H1 (cell line): ENCODE measurements around the gene GGT6. TPM values are rescaled to one million over a fixed set of nuclear protein-coding genes. Genes with fewer than 3 reads are reported as not detected.
A peak's percentile ranks its signal among the peaks of the same experiment; 100 is the strongest.

Source experiments
- CTCF ChIA-PET: fragments of 300-600 bp; sonication (Branson Sonifier 250); formaldehyde crosslinking; loops from one replicate; lab custom pipeline; 2021; ENCODE audit not compliant: partially characterized antibody; lab: Charles Lee
- POLR2A ChIA-PET: fragments of 300-600 bp; sonication (Branson Sonifier 250); formaldehyde crosslinking; loops from one replicate; lab custom pipeline; 2021; ENCODE audit warnings: inconsistent platforms; ENCODE audit not compliant: partially characterized antibody; lab: Charles Lee
- DNase-seq, 2 experiments: peaks; one replicate each; pipeline versions ENCODE4 v3.0.0 to v3.0.0-alpha.2; 2010 to 2022; ENCODE audit warnings: low spot score in 2 of 2, low read depth in 1 of 2, mixed read lengths in 1 of 2
- FAIRE-seq: peaks from 2 replicates; lab custom pipeline; 2011; peaks lifted over from hg19 to GRCh38; lab: Jason Lieb, UNC
- H2AFZ ChIP-seq: 2 replicates; pipeline ENCODE4 v1.8.1; 2012; ENCODE audit warnings: low read length, inconsistent platforms
- H2AK5ac ChIP-seq: 2 replicates; pipeline ENCODE4 v1.6.1; 2013; ENCODE audit warnings: low read depth, low read length
- H2BK120ac ChIP-seq: replicated peaks from 2 replicates; pipeline ENCODE3; 2013; ENCODE audit warnings: low read depth, low read length, inconsistent platforms
- H2BK12ac ChIP-seq: 2 replicates; pipeline ENCODE4 v1.6.1; 2013; ENCODE audit warnings: low read depth, low read length
- H2BK15ac ChIP-seq: 2 replicates; pipeline ENCODE4 v1.6.1; 2013; ENCODE audit warnings: low read length
- H2BK20ac ChIP-seq: 2 replicates; pipeline ENCODE4 v1.6.1; 2013; ENCODE audit warnings: low read length
- H2BK5ac ChIP-seq: 2 replicates; pipeline ENCODE4 v1.6.1; 2013; ENCODE audit warnings: low read depth, low read length
- H3K14ac ChIP-seq: 2 replicates; pipeline ENCODE4 v1.6.1; 2013; ENCODE audit warnings: inconsistent platforms; ENCODE audit not compliant: insufficient read length
- H3K18ac ChIP-seq: 2 replicates; pipeline ENCODE4 v1.6.1; 2013; ENCODE audit warnings: low read length; ENCODE audit errors: extremely low read depth
- H3K23ac ChIP-seq: 2 replicates; pipeline ENCODE4 v1.6.1; 2013; ENCODE audit warnings: inconsistent platforms; ENCODE audit not compliant: insufficient read length
- H3K23me2 ChIP-seq: 2 replicates; pipeline ENCODE4 v1.6.1; 2013; ENCODE audit warnings: low read depth, low read length
- H3K27ac ChIP-seq: 2 replicates; pipeline ENCODE4 v1.6.1; 2011; ENCODE audit warnings: low read depth, low read length, inconsistent platforms
- H3K27me3 ChIP-seq, 4 experiments: replicated peaks in 1 of 4; 1 replicate in 1 of 4; 2 replicates in 3 of 4; pipeline versions ENCODE4 v1.6.1 to v1.8.1; 2011 to 2013; ENCODE audit warnings: low read length in 3 of 4, mild to moderate bottlenecking in 3 of 4, inconsistent platforms in 2 of 4, mixed read lengths in 2 of 4, moderate library complexity in 1 of 4; ENCODE audit not compliant: control insufficient read depth in 3 of 4, insufficient read depth in 3 of 4; ENCODE audit errors: extremely low read depth in 1 of 4
- H3K36me3 ChIP-seq, 4 experiments: 2 replicates each; pipeline versions ENCODE4 v1.6.1 to v1.8.1; 2011 to 2013; ENCODE audit warnings: mild to moderate bottlenecking in 4 of 4, low read length in 3 of 4, moderate library complexity in 2 of 4, control low read depth in 1 of 4, inconsistent platforms in 1 of 4; ENCODE audit not compliant: insufficient read depth in 4 of 4, control insufficient read depth in 2 of 4
- H3K4ac ChIP-seq: replicated peaks from 2 replicates; pipeline ENCODE3; 2013; ENCODE audit warnings: low read length, low read depth, mixed read lengths, inconsistent platforms; ENCODE audit not compliant: insufficient read length
- H3K4me1 ChIP-seq, 4 experiments: replicated peaks in 1 of 4; 1 replicate in 1 of 4; 2 replicates in 3 of 4; pipeline versions ENCODE4 v1.6.1 to v1.8.1; 2011 to 2013; ENCODE audit warnings: low read length in 3 of 4, inconsistent platforms in 2 of 4, mixed read lengths in 1 of 4; ENCODE audit not compliant: insufficient read depth in 4 of 4, control insufficient read depth in 3 of 4
- H3K4me2 ChIP-seq, 2 experiments: 2 replicates each; pipeline versions ENCODE4 v1.6.1 to v1.8.1; 2011 to 2013; ENCODE audit warnings: low read depth in 2 of 2, low read length in 2 of 2, control low read depth in 1 of 2, inconsistent platforms in 1 of 2, mild to moderate bottlenecking in 1 of 2; ENCODE audit not compliant: insufficient read depth in 1 of 2
- H3K4me3 ChIP-seq, 4 experiments: fragments of 200-600, 300-600 bp in 1 of 4; sonication (generic), shearing (Covaris generic), sonication (Bioruptor Twin) in 1 of 4; 2 replicates each; pipeline versions ENCODE4 v1.5.1 to v1.8.1; 2011 to 2016; ENCODE audit warnings: low read length in 4 of 4, low read depth in 3 of 4, control low read depth in 2 of 4, inconsistent platforms in 2 of 4, mild to moderate bottlenecking in 2 of 4, mixed read lengths in 1 of 4, moderate library complexity in 1 of 4; ENCODE audit not compliant: insufficient read depth in 2 of 4; ENCODE audit errors: extremely low read depth in 1 of 4
- H3K56ac ChIP-seq: replicated peaks from 2 replicates; pipeline ENCODE3; 2013; ENCODE audit warnings: low read depth, mild to moderate bottlenecking, mixed read lengths, low read length, inconsistent platforms; ENCODE audit not compliant: insufficient read length
- H3K79me1 ChIP-seq: 2 replicates; pipeline ENCODE4 v1.6.1; 2013; ENCODE audit warnings: low read depth, low read length, control low read depth
- H3K79me2 ChIP-seq, 2 experiments: 2 replicates each; pipeline versions ENCODE4 v1.6.1 to v1.8.1; 2012 to 2013; ENCODE audit warnings: low read length in 2 of 2, mild to moderate bottlenecking in 2 of 2, inconsistent platforms in 1 of 2; ENCODE audit not compliant: insufficient read depth in 2 of 2, control insufficient read depth in 1 of 2
- H3K9ac ChIP-seq, 4 experiments: replicated peaks in 1 of 4; 1 replicate in 1 of 4; 2 replicates in 3 of 4; pipeline versions ENCODE4 v1.6.1 to v1.8.1; 2011 to 2013; ENCODE audit warnings: low read depth in 3 of 4, low read length in 3 of 4, control low read depth in 2 of 4, mild to moderate bottlenecking in 2 of 4, moderate library complexity in 2 of 4, inconsistent platforms in 1 of 4; ENCODE audit errors: extremely low read depth in 1 of 4
- H3K9me3 ChIP-seq, 2 experiments: 2 replicates each; pipeline versions ENCODE4 v1.6.1 to v1.8.1; 2012 to 2013; ENCODE audit warnings: mild to moderate bottlenecking in 2 of 2, moderate library complexity in 2 of 2, control low read depth in 1 of 2, inconsistent platforms in 1 of 2, low read depth in 1 of 2, low read length in 1 of 2, mixed read lengths in 1 of 2; ENCODE audit not compliant: insufficient read depth in 2 of 2
- H4K20me1 ChIP-seq, 2 experiments: replicated peaks in 1 of 2; 2 replicates each; pipeline versions ENCODE3 to v1.8.1; 2011 to 2013; ENCODE audit warnings: inconsistent platforms in 2 of 2, low read length in 2 of 2, mild to moderate bottlenecking in 1 of 2; ENCODE audit not compliant: insufficient read depth in 2 of 2, control insufficient read depth in 1 of 2
- H4K5ac ChIP-seq: 2 replicates; pipeline ENCODE4 v1.6.1; 2013; ENCODE audit warnings: low read length, low read depth, mixed read lengths, inconsistent platforms; ENCODE audit not compliant: insufficient read length
- H4K8ac ChIP-seq: 2 replicates; pipeline ENCODE4 v1.8.0; 2013; ENCODE audit warnings: mild to moderate bottlenecking, moderate library complexity, low read length, inconsistent platforms; ENCODE audit not compliant: insufficient read depth; ENCODE audit errors: extremely low read depth
- H4K91ac ChIP-seq: replicated peaks from 2 replicates; pipeline ENCODE3; 2013; ENCODE audit warnings: low read length, mixed read lengths, inconsistent platforms; ENCODE audit not compliant: insufficient read length
- KDM1A ChIP-seq: fragments of 200-600, 300-600 bp; sonication (generic); IDR thresholded peaks from 2 replicates; pipeline ENCODE4 v1.7.1; 2016; ENCODE audit warnings: mild to moderate bottlenecking, low read length, borderline replicate concordance
- MAFK ChIP-seq: IDR thresholded peaks from 2 replicates; pipeline ENCODE4 v1.6.1; 2012; ENCODE audit warnings: low read depth, mild to moderate bottlenecking, improper control_type of control experiment, low read length
- NRF1 ChIP-seq: IDR thresholded peaks from 2 replicates; pipeline ENCODE4 v1.6.1; 2011; ENCODE audit warnings: mild to moderate bottlenecking, low read depth, low read length, improper control_type of control experiment
- SIX5 ChIP-seq: IDR thresholded peaks from 2 replicates; pipeline ENCODE4 v1.6.1; 2011; ENCODE audit warnings: mild to moderate bottlenecking, low read depth, low read length
- WGBS, 2 experiments: shearing (Covaris generic) in 1 of 2; methylation state at CpG; one replicate each; pipeline versions ENCODE4 v1.1.6 to v1.1.7; 2013 to 2015; ENCODE audit warnings: low lambda C conversion rate in 2 of 2, mixed read lengths in 2 of 2, inconsistent platforms in 1 of 2, low coverage in 1 of 2, missing lambda C conversion rate in 1 of 2; ENCODE audit not compliant: insufficient replicate concordance in 2 of 2, insufficient coverage in 1 of 2, insufficient read length in 1 of 2; ENCODE audit errors: extremely low coverage in 1 of 2, missing lambda C conversion rate in 1 of 2; 5-methylcytosine and 5-hydroxymethylcytosine counted together
- polyA plus RNA-seq, 7 experiments: library from polyadenylated mRNA; depleted of rRNA in 3 of 7; stranded (reverse) in 5 of 7; unstranded in 2 of 7; fragments of >200 nt in 5 of 7; fragments of 200-250 nt in 2 of 7; gene quantifications; 1 replicate in 5 of 7; 2 replicates in 1 of 7; 4 replicates in 1 of 7; pipeline versions ENCODE4 v1.2.1 to v1.2.3, GENCODE V29; 2011 to 2013; ENCODE audit warnings: missing spikeins in 2 of 7, mixed read lengths in 2 of 7
- total RNA-seq: library from RNA; stranded (reverse); fragmentation: NEBNext Ultra II Directional; extraction: Animal tissue kit (Norgen Biotek cat#: 25700); gene quantifications from 2 replicates; pipeline ENCODE4 v1.2.1, GENCODE V29; 2021

GGT6 gene
- total and polyA plus RNA-seq, 2 of the 8 experiments (the other 6 are each of a cell fraction or from before 2014, with no cell fraction given): 0.18 TPM; not detected in 1

- no peak for FAIRE-seq
- ChIA-PET CTCF (interaction anchor here (0.6 to 1.7 kb wide), 5 partner anchors 15 to 86 kb away, joined by 3 to 4 read pairs (median 3); partner anchors contain the start of gene GGT6), POLR2A (interaction anchor here (1.3 kb wide), 1 partner anchor 364 kb away, joined by 3 read pairs; no protein-coding TSS in a partner anchor)
- Histone ChIP-seq H3K23ac (no peak overlapping the region), H3K4me3 (no peak overlapping the region), H2BK120ac (no peak overlapping the region), H3K27ac (no peak overlapping the region), H3K36me3 (no peaks in the 10 kb centered on the region), H2AFZ (no peak overlapping the region), H3K9me3 (no peaks in the 10 kb centered on the region), H3K4me1 (peaks cover 0 to 3% (median 0%) of the 10 kb centered on the region in 4 experiments; a peak in 1 of 7 replicates), H3K56ac (no peak overlapping the region), H3K79me1 (no peaks in the 10 kb centered on the region; the same call in 1 of the 2 replicates), H2BK12ac (no peak overlapping the region), H2BK5ac (no peak overlapping the region), H4K91ac (no peak overlapping the region), H3K9ac (no peak overlapping the region), H4K5ac (no peak overlapping the region), H3K79me2 (no peaks in the 10 kb centered on the region), H3K14ac (no peak overlapping the region), H3K27me3 (no peaks in the 10 kb centered on the region; a peak in 3 of 7 replicates), H2AK5ac (no peak overlapping the region), H3K4me2 (no peak overlapping the region), H4K20me1 (no peaks in the 10 kb centered on the region), H2BK20ac (no peak overlapping the region), H3K18ac (no peak overlapping the region), H2BK15ac (no peak overlapping the region), H4K8ac (no peak overlapping the region), H3K23me2 (no peaks in the 10 kb centered on the region), H3K4ac (no peak overlapping the region)
- DNase-seq: no peak
- TF ChIP-seq KDM1A (peak; percentile 54; the same call in 1 of the 2 replicates), NRF1 (no peak), MAFK (no peak), SIX5 (no peak)
- 87% methylated on average over 8 of the region's 8 CpGs; no CpG with 5 or more reads in 1 of the 2 experiments for WGBS, 2 experiments
These were observed 52.8 kb downstream of the GGT6 start for GRCh38 chr17:4507361-4508111.
